ENCODE data around the gene RYR1.
"Not testable (repeated sequence)": the region's sequence is repeated elsewhere in the genome, so short reads cannot be mapped to it uniquely, and the experiment has no call there.

Gene RYR1

DNA sequence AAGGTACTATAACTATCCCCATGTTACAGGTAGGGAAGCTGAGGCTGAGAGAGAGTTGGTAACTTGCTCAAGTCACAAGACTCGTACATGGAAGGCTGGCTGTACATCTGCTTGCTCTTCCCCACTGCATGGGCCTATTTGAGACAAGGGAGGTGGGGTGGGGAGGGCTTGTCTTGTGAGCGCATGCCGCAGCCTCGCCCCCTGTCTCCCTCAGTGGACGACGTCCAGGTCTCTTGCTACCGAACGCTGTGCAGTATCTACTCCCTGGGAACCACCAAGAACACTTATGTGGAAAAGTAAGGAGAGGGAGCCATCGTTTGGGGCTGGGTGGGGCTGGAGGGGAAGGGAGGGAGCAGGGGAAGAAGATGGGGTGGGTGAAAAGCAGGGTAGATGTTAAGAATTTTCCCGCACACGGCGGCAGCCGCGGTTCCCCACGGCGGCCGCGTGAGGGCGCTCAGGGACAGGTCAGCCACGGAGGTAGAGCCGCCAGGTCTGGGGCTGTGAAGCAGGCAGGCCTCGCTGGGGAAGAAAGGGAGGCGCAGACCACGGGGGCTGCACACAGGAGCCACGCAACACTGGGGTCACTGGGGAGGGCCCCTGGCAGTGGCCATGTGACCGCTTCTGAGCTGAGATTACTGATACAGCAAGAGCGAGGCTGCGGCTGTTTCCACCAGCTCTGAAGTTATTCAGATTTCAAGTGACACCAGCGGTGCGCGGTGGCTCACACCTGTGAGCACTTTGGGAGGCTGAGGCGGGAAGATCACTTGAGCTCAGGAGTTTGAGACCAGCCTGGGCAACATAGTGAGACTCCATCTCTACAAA is 81.5 kb downstream of the RYR1 start:
- peak; percentile 35 for DNase-seq (ENCODE audit: low spot score)

DNA sequence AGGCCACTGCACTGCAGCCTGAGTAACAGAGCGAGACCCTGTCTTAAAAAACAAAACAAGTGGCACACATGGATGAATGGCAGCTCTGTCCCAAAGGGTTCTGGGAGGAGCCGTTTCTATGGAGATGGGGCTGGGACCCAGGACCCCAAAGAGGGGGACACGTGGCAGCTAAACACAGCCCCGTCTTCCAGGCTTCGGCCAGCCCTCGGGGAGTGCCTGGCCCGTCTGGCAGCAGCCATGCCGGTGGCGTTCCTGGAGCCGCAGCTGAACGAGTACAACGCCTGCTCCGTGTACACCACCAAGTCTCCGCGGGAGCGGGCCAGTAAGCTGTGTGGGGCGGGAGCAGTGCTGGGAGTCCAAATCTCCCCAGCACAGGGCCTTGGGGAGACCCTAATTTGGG is 82.4 kb downstream of the RYR1 start:
- no peak for DNase-seq (ENCODE audit: low spot score)

DNA sequence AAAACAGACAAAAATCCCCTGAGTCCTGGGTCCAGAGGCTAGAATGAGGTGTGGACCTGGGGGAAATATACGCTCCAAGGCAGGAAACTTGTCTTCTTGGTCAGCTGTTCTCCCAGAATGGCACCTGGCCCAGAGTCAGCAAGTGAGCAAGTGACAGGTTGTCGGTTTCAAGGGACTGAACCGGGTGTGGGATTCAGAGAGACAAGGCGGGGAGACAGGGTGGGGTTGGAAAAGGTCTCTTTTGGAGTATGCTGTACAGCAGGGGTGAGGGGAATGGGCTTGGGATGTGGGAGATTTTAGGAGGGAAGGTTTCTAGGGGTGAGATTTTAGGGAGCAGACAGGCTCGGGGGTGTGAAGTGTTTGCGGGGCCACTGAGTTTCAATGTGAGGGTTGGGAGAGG is 83.3 kb downstream of the RYR1 start:
- DNase-seq (ENCODE audit: low spot score), result no peak

DNA sequence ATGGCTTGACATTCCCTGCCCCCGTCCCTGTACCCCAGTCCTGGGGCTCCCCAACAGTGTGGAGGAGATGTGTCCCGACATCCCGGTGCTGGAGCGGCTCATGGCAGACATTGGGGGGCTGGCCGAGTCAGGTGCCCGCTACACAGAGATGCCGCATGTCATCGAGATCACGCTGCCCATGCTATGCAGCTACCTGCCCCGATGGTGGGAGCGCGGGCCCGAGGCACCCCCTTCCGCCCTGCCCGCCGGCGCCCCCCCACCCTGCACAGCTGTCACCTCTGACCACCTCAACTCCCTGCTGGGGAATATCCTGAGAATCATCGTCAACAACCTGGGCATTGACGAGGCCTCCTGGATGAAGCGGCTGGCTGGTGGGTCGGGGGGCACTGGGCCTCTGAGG is 83.8 kb downstream of the RYR1 start:
- DNase-seq (ENCODE audit: low spot score), result no peak

DNA sequence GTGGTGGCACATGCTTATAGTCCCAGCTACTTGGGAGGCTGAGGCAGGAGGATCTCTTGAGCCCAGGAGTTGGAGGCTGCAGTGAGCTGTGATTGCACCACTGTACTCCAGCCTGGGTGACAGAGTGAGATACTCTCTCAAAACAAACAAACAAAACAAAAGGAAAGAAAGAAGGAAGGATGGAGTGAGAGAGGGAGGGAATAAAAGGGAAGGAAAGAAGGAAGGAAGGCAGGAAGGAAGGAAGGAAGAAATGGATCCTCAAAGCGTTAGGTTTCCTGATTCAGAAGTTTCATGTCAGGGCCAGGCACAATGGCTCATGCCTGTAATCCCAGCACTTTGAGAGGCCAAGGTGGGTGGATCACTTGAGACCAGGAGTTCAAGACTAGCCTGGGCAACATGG is 84.5 kb downstream of the RYR1 start:
- DNase-seq (ENCODE audit: low spot score), result not testable (repeated sequence)

DNA sequence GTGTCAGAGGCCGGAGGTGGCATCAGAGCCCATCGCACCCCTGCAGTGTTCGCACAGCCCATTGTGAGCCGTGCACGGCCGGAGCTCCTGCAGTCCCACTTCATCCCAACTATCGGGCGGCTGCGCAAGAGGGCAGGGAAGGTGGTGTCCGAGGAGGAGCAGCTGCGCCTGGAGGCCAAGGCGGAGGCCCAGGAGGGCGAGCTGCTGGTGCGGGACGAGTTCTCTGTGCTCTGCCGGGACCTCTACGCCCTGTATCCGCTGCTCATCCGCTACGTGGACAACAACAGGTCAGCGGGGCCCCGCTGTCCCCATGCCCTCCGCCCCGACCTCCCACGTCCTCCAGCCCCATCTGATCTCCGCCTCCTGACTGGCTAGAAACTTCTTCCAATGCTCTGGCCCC is 85.7 kb downstream of the RYR1 start:
- DNase-seq (ENCODE audit: low spot score), result no peak

DNA sequence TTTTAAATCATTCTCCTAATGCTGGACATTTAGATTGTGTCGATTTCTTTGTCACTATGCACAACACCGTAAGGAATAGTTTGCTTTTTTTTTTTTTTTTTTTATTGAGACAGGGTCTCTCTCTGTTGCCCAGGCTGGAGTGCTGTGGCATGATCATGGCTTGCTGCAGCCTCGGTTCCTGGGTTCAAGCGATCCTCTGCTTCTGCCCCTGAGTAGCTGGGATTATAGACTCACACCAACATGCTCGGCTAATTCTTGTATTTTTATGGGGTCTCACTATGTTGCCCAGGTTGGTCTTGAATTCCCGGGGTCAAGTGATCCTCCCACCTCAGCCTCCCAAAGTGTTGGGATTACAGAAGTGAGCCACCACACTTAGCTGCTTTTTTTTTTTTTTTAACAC is 86.5 kb downstream of the RYR1 start:
- no peak for DNase-seq (ENCODE audit: low spot score)

DNA sequence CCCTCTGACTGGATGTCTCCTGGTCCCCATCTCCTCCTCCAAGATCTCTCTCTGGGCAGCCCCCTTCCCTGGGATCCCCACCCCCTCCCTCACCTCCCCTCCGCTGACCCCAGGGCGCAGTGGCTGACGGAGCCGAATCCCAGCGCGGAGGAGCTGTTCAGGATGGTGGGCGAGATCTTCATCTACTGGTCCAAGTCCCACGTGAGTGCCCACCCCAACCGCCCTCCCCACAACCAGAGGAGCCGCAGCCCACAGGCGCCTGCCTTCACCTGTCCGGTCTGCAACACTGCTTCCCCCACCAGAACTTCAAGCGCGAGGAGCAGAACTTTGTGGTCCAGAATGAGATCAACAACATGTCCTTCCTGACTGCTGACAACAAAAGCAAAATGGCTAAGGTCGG is 89.4 kb downstream of the RYR1 start:
- DNase-seq (ENCODE audit: low spot score), result no peak

DNA sequence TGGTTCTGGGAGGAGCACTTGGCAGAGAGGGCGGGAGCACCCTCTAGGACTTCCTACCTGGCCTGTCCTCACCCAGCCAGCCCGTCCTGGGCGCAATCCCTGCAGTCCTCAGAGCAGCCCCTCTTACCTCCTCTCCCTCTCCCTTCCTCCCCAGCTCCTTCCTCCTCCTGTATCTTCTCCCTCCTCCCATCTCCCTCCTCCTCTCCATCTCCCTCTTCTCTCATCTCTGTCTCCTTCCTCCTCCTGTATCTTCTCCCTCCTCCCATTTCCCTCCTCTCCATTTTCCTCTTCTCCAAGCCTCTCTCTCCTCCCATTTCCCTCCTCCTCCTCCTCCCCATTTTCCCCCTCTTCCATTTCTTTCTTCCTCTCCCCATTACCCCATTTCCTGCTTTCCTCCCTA is 89.8 kb downstream of the RYR1 start:
- DNase-seq (ENCODE audit: low spot score), result no peak

DNA sequence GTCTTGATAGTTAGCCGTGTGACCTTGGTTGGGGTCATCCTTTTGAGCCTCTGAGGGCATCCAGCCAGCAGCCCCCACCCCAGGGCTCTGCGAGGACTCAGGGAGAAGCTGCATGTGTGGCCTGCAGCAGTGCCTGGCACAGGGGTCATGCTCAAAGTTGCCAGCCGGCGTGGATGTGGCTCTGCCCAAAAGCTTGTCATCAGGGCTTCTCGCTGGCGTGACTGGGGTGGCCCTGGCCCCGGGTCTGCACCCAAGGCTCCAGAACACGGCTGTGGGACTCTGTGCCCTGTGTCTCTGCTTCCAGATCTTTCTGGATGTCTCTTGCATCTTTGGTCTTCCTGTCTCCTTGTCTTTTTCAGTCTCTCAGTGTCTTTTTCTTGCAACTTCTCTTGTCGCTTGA is 90.9 kb downstream of the RYR1 start:
- no peak for DNase-seq (ENCODE audit: low spot score)

DNA sequence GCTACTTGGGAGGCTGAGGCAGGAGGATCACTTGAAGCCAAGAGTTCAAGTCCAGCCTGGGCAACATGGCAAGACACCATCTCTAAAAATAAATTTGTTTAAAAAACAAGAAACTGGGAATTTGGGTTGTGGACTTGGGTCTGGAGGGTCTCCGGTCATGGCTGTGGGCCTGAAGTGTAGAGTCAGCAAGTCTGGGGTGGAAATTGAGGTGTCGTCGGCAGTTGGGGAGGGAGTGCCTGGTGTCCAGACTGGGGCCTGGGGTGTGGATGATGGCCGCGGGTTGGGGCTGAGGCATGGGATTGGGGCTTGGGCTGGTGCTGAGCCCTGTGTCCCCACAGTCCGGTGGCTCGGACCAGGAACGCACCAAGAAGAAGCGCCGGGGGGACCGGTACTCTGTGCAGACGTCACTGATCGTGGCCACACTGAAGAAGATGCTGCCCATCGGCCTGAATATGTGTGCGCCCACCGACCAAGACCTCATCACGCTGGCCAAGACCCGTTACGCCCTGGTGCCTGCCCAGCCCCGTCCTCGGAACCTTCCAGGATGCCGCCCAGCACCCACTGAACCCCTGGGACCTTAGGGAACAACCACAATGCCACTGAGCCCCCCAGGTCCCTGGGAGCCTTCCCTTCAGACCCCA is 91.6 kb downstream of the RYR1 start:
- DNase-seq (ENCODE audit: low spot score), result no peak

DNA sequence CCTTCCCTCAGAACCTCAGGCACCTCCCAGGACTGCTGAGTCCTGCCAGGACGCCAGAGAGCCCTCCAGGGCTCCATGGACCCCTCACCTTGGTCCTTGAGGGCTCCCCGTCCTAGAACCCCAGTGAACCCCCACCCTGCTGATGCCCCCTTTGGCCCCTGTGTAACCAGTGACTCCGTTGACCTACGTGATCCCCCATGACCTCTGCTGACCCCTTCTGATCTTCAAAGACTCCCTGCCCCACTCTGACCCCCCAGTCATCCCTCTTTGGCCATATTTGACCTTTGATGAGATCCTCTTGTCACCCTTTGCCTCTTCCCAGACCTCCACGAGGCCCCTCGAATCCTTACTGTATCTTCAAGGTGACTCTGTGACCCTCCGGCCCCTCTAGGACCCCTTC is 92.9 kb downstream of the RYR1 start:
- DNase-seq (ENCODE audit: low spot score), result no peak

DNA sequence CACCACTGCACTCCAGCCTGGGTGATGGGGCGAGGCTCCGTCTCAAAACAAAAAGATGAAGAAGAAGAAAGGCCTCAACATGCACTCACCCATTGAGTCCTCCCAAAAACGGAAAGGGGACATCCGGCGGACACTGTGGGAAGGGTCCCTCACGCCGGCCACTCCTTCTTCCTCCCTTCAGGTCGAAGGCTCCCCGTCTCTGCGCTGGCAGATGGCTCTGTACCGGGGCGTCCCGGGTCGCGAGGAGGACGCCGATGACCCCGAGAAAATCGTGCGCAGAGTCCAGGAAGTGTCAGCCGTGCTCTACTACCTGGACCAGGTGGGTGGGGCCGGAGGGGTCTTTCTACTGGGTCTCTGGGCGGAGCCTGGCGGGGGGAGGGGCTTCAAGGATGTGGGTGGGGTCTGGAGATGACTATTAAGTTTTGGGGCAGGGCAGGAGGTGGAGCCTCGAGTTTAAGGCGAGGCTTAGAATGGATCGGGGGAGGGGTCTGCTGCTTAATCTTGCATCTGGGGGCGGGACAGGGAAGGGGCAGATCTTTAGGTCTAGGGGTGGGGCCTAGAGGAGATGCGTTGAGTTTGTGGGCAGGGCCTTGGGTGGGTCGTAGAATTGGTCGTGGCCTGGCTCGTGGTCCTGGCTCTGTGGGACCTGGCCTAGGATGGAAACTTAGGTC is 94.1 kb downstream of the RYR1 start:
- DNase-seq (ENCODE audit: low spot score), result no peak

DNA sequence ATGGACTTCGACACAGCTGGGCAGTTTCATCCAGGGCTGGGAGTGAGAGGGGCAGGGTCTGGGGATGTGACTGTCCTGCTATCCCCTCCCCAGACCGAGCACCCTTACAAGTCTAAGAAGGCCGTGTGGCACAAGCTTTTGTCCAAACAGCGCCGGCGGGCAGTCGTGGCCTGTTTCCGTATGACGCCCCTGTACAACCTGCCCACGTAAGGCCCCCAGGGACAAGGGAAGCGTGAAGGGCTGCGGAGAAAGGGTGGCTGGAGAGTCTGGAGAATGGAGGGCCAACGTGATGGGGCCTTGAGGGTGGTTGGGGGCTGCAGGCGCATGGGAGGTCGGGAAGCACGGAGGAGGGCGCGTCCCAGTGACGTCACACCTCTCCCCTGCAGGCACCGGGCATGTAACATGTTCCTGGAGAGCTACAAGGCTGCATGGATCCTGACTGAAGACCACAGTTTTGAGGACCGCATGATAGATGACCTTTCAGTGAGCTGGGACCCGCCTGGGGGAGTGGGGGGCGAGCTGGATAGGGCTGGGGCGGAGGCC is 94.8 kb downstream of the RYR1 start:
- no peak for DNase-seq (ENCODE audit: low spot score)

DNA sequence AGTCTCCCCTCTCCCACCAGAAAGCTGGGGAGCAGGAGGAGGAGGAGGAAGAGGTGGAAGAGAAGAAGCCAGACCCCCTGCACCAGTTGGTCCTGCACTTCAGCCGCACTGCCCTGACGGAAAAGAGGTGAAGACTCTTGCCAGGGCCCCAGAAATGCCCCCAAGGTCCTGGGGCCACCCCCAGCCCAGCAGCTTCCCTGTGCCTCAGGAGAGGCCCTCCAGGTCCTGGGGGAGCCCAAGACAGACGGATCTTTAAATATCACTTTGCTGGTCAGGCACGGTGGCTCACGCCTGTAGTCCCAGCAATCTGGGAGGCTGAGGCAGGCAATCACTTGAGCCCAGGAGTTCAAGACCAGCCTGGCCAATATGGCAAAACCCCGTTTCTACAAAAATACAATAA is 95.4 kb downstream of the RYR1 start:
- DNase-seq (ENCODE audit: low spot score), result no peak

DNA sequence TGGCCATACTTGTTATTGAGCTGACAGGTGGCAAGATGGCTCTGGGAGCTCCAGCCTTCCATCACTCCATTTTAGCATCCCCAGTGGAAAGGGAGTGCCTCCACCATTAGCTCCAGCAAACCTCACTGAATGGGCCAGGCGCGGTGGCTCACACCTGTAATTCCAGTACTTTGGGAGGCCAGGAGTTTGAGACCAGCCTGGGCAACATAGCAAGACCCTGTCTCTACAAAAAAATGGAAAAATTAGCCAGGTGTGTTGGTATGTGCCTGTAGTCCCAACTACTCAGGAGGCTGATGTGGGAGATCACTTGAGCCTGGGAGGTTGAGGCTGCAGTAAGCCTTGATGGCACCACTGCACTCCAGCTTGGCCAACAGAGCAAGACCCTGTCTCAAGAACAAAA is 98.0 kb downstream of the RYR1 start:
- DNase-seq (ENCODE audit: low spot score), result no peak

DNA sequence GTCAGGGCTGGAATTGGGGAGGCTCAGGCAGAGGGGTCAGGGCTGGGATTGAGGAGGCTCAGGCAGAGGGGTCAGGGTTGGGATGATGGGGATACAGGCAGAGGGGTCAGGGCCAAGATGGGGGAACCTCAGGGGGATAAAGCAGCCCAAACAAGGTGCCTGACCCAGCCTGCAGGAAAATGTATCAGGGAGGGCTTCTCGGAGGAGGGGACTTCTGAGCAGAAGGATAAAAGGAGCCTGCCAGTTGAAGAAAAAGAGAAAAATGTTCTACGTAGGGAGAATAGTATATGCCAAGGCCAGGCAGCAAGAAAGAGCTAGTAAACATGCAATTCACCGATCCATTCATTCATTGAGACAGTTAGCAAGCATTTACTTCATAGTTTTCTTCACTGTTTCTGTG is 99.4 kb downstream of the RYR1 start:
- DNase-seq (ENCODE audit: low spot score), result no peak

DNA sequence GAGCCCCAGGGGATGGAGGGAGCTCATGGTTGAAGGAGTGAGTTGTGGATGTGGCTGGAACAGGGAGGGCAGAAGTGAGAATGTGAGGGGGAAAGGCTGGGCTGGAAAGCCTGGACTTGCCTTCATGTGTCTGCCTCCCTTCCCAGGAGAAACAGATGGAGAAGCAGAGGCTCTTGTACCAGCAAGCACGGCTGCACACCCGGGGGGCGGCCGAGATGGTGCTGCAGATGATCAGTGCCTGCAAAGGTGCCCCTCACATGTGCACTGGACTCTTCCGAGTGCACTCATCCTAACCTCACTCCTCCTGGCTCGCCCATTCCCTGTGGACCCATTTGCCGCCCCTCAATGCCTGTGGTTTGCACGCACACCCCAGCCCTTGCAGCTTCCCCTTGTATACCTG is 101.1 kb downstream of the RYR1 start:
- no peak for DNase-seq (ENCODE audit: low spot score)

DNA sequence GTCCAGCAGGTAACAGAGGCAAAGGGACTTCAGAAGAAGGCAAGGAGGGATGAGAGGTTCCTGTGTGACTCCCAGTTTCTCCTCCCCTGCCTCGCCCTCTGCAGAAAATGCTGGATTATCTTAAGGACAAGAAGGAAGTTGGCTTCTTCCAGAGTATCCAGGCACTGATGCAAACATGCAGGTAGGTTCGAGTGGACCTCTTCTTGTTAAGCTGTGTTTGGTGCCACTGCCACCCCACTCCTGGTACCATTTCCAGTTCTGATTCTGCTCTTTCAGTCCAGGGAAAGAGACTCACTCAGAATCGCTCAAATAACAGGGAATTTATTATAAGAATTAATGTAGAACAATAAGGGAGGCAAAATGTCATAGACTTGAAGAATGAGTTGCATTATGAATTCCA is 101.7 kb downstream of the RYR1 start:
- no peak for DNase-seq (ENCODE audit: low spot score)

DNA sequence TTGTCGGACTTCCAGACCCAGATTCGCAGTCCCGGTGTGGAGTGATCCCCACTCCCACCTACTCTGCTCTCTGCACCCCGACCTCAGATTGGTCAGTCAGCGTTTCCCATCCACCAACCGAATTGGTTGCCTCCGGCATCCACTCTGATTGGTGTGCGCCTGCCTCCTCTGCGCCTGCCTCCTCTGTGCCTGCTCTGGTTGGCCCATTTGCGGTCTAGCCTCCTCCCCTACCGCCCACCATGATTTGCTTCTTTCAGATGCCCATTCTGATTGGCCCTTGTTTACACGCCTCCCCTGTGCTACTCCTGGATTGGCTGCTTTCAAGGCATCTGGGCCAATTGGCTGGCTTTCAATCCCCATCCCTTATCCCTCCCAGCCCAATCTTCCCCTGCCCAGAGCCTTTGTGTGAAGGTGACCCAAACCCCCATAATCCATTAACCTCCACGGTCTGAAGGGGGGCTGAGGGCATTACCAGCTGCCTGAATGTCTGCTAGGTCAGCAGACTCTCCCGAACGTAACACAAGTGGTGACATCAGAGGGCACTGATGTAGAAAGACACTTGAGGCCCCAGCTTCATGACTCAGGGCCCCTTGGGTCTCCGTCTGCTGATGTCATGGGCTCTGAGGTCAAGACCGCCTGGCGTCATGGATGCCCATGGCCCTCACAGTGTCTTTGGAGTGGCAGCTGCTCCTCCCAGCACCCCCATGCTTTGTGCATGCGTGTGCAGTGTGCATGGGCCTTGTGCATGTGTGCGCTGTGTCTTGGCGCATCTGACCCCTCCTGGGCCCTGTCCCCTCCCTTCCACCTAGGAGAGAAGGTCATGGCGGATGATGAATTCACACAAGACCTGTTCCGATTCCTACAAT is 103.8 kb downstream of the RYR1 start:
- no peak for DNase-seq (ENCODE audit: low spot score)

DNA sequence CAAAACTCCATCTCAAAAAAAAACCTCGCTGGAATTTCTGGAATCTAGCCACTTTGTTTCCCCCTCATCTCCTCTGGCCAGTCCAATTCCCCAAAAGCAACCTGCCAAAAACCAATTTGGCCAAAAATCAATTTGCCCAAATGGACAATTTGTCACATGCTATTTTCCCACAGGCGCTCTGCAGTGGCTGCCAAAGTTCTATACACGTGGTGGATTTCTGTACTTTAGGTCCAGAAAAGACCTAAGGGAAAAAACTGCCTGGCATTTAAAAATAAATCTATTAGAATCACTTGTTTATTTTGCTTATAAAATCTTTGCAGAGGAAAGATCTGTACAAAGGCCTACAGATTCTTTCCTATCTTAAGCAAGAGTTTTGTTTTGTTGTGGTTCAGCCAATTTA is 104.9 kb downstream of the RYR1 start:
- DNase-seq (ENCODE audit: low spot score), result peak; percentile 70
